Astrocyte (in vitro differentiated cells and primary cell): ENCODE data around the gene HABP4. TPM values are rescaled to one million over a fixed set of nuclear protein-coding genes. Genes with fewer than 3 reads are reported as not detected.

Source experiments
- DNase-seq: peaks from one replicate; pipeline ENCODE4 v3.0.0-alpha.2; 2010; ENCODE audit warnings: low read depth
- FAIRE-seq: peaks from 2 replicates; lab custom pipeline; 2011; peaks lifted over from hg19 to GRCh38; lab: Jason Lieb, UNC
- H2AFZ ChIP-seq: 2 replicates; pipeline ENCODE4 v1.6.0; 2012; ENCODE audit warnings: low read depth, low read length, inconsistent platforms
- H3K27ac ChIP-seq: 2 replicates; pipeline ENCODE4 v1.5.1; 2011; ENCODE audit warnings: low read depth, low read length, inconsistent platforms
- H3K27me3 ChIP-seq: 2 replicates; pipeline ENCODE4 v1.6.0; 2011; ENCODE audit warnings: low read length, inconsistent platforms; ENCODE audit not compliant: insufficient read depth
- H3K36me3 ChIP-seq: 2 replicates; pipeline ENCODE4 v1.5.1; 2011; ENCODE audit warnings: low read length, inconsistent platforms; ENCODE audit not compliant: insufficient read depth
- H3K4me1 ChIP-seq: 2 replicates; pipeline ENCODE4 v1.5.1; 2011; ENCODE audit warnings: low read length, inconsistent platforms; ENCODE audit not compliant: insufficient read depth
- H3K4me2 ChIP-seq: 2 replicates; pipeline ENCODE4 v1.6.0; 2012; ENCODE audit warnings: low read length, inconsistent platforms
- H3K4me3 ChIP-seq: 2 replicates; pipeline ENCODE4 v1.5.1; 2011; ENCODE audit warnings: low read depth, mild to moderate bottlenecking, low read length, inconsistent platforms; ENCODE audit not compliant: insufficient read depth
- H3K79me2 ChIP-seq: 2 replicates; pipeline ENCODE4 v1.6.0; 2012; ENCODE audit warnings: mild to moderate bottlenecking, low read length, inconsistent platforms; ENCODE audit not compliant: insufficient read depth
- H3K9ac ChIP-seq: 2 replicates; pipeline ENCODE4 v1.6.0; 2012; ENCODE audit warnings: mild to moderate bottlenecking, low read length, inconsistent platforms
- H3K9me3 ChIP-seq: 2 replicates; pipeline ENCODE4 v1.5.1; 2012; ENCODE audit warnings: low read depth, mild to moderate bottlenecking, low read length, inconsistent platforms; ENCODE audit not compliant: insufficient read depth
- H4K20me1 ChIP-seq: 2 replicates; pipeline ENCODE4 v1.6.0; 2012; ENCODE audit warnings: low read length, inconsistent platforms; ENCODE audit not compliant: insufficient read depth
- H3K27ac Mint-ChIP-seq: one replicate; pipeline ENCODE4 v1.8.0; 2021; ENCODE audit warnings: mild to moderate bottlenecking, mixed read lengths; ENCODE audit not compliant: unreplicated experiment
- H3K27me3 Mint-ChIP-seq: one replicate; pipeline ENCODE4 v1.8.0; 2021; ENCODE audit warnings: low read depth, mixed read lengths; ENCODE audit not compliant: unreplicated experiment
- H3K36me3 Mint-ChIP-seq: one replicate; pipeline ENCODE4 v1.8.0; 2021; ENCODE audit warnings: low read depth, mixed read lengths; ENCODE audit not compliant: unreplicated experiment
- H3K4me1 Mint-ChIP-seq: one replicate; pipeline ENCODE4 v1.8.0; 2021; ENCODE audit warnings: low read depth, mixed read lengths; ENCODE audit not compliant: unreplicated experiment
- H3K4me3 Mint-ChIP-seq: one replicate; pipeline ENCODE4 v1.8.0; 2021; ENCODE audit warnings: mild to moderate bottlenecking, moderate library complexity, mixed read lengths; ENCODE audit not compliant: unreplicated experiment
- H3K9me3 Mint-ChIP-seq: one replicate; pipeline ENCODE4 v1.8.0; 2021; ENCODE audit warnings: mild to moderate bottlenecking, mixed read lengths; ENCODE audit not compliant: unreplicated experiment
- CTCF ChIP-seq: IDR thresholded peaks from 2 replicates; pipeline ENCODE4 v1.5.1; 2011; ENCODE audit warnings: low read depth, mild to moderate bottlenecking, inconsistent platforms, low read length, moderate library complexity; ENCODE audit not compliant: insufficient read depth
- EZH2 ChIP-seq: IDR thresholded peaks from 2 replicates; pipeline ENCODE4 v1.6.1; 2012; ENCODE audit warnings: mild to moderate bottlenecking, low read length, inconsistent platforms; ENCODE audit not compliant: insufficient read depth
- total RNA-seq: library from RNA; stranded (reverse); gene quantifications from 2 replicates; pipeline ENCODE4 v1.2.1, GENCODE V29; 2021

Gene HABP4
- total RNA-seq, 1 donor from 2014 or later: 20.1 TPM

- FAIRE-seq (peak; percentile 94), DNase-seq (peak; percentile 96)
- H3K27ac Mint-ChIP-seq: peak overlapping the region; percentile 97
- peak overlapping the region; percentile 93 for H3K27ac ChIP-seq
- peak overlapping the region; percentile 66 for H3K4me3 Mint-ChIP-seq
- no peaks in the 10 kb centered on the region for H3K9me3 ChIP-seq
- H3K27me3 Mint-ChIP-seq: no peaks in the 10 kb centered on the region
- H3K79me2 ChIP-seq: peaks cover 14% of the 10 kb centered on the region
- H3K36me3 ChIP-seq: no peaks in the 10 kb centered on the region
- H3K4me1 ChIP-seq: peaks cover 25% of the 10 kb centered on the region
- no peak overlapping the region for H3K4me3 ChIP-seq
- peak overlapping the region; percentile 58 for H2AFZ ChIP-seq
- TF ChIP-seq EZH2 (no peak), CTCF (no peak)
- H4K20me1 ChIP-seq: no peaks in the 10 kb centered on the region
- peaks cover 19% of the 10 kb centered on the region for H3K4me1 Mint-ChIP-seq
- H3K9me3 Mint-ChIP-seq: peaks cover 2% of the 10 kb centered on the region
- H3K4me2 ChIP-seq: peak overlapping the region; percentile 94
- peak overlapping the region; percentile 93 for H3K9ac ChIP-seq
- H3K36me3 Mint-ChIP-seq: no peaks in the 10 kb centered on the region
- H3K27me3 ChIP-seq: no peaks in the 10 kb centered on the region
Observed at GRCh38 chr9:96420468-96421219, 29.3 kb upstream of the HABP4 start.

- Mint-ChIP-seq H3K36me3 (no peaks in the 10 kb centered on the region), H3K4me3 (no peak overlapping the region), H3K4me1 (peaks cover 19% of the 10 kb centered on the region), H3K27me3 (no peaks in the 10 kb centered on the region), H3K9me3 (peaks cover 2% of the 10 kb centered on the region), H3K27ac (peak overlapping the region; percentile 34)
- no peak overlapping the region for H3K9ac ChIP-seq
- no peak overlapping the region for H3K4me2 ChIP-seq
- no peaks in the 10 kb centered on the region for H3K36me3 ChIP-seq
- no peak overlapping the region for H3K27ac ChIP-seq
- FAIRE-seq (no peak), DNase-seq (no peak)
- H3K27me3 ChIP-seq: no peaks in the 10 kb centered on the region
- no peaks in the 10 kb centered on the region for H3K79me2 ChIP-seq
- H3K9me3 ChIP-seq: no peaks in the 10 kb centered on the region
- H3K4me3 ChIP-seq: no peak overlapping the region
- no peak for TF ChIP-seq EZH2
- TF ChIP-seq CTCF: no peak
- H4K20me1 ChIP-seq: no peaks in the 10 kb centered on the region
- peaks cover 19% of the 10 kb centered on the region for H3K4me1 ChIP-seq
- no peak overlapping the region for H2AFZ ChIP-seq
Observed at GRCh38 chr9:96423322-96423984, 26.5 kb upstream of the HABP4 start.

DNA sequence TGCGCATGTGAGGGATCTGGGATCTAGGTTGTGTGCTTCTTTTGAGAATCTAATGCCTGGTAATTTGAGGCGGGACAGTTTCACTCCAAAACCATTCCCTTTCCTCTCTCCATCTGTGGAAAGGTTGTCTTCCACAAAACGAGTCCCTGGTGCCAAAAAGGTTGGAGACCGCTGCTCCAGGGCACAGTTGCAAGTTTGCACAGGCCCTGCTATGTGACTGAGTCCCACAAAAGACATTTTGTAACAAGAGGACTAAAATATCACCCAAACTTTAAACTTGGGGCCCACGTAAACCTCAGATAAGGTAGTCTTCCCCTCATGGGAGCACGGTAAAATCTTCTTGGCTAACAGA lies 26.0 kb upstream of the HABP4 start:
- Histone ChIP-seq H3K27me3 (no peaks in the 10 kb centered on the region), H3K9ac (no peak overlapping the region), H3K36me3 (no peaks in the 10 kb centered on the region), H3K4me2 (no peak overlapping the region), H2AFZ (no peak overlapping the region), H3K4me1 (peaks cover 19% of the 10 kb centered on the region), H3K4me3 (no peak overlapping the region), H3K79me2 (no peaks in the 10 kb centered on the region), H3K27ac (no peak overlapping the region), H3K9me3 (no peaks in the 10 kb centered on the region), H4K20me1 (no peaks in the 10 kb centered on the region)
- H3K36me3 Mint-ChIP-seq: no peaks in the 10 kb centered on the region
- H3K4me1 Mint-ChIP-seq: peaks cover 19% of the 10 kb centered on the region
- peaks cover 2% of the 10 kb centered on the region for H3K9me3 Mint-ChIP-seq
- FAIRE-seq: no peak
- DNase-seq: no peak
- no peak for TF ChIP-seq CTCF
- no peak for TF ChIP-seq EZH2
- no peak overlapping the region for H3K4me3 Mint-ChIP-seq
- no peaks in the 10 kb centered on the region for H3K27me3 Mint-ChIP-seq
- H3K27ac Mint-ChIP-seq: no peak overlapping the region
